ENCODE measurements around the gene AGRN.

Gene AGRN

GRCh38 chr1:1081311-1082238 is 61.7 kb downstream of the AGRN start:
- DNase-seq (ENCODE audit: low spot score), result no peak

- DNase-seq (ENCODE audit: low spot score), result no peak
Observed at GRCh38 chr1:1082239-1082775, 62.4 kb downstream of the AGRN start.

- no peak for DNase-seq (ENCODE audit: low spot score)
Observed at GRCh38 chr1:1082776-1083415, 63.0 kb downstream of the AGRN start.

- no peak for DNase-seq (ENCODE audit: low spot score)
Observed at GRCh38 chr1:1083416-1084371, 63.8 kb downstream of the AGRN start.

GRCh38 chr1:1084372-1085170 is 64.7 kb downstream of the AGRN start:
- no peak for DNase-seq (ENCODE audit: low spot score)

GRCh38 chr1:1085171-1085841 is 65.4 kb downstream of the AGRN start:
- DNase-seq (ENCODE audit: low spot score), result no peak

- DNase-seq (ENCODE audit: low spot score), result no peak
Observed at GRCh38 chr1:1085911-1086841, 66.3 kb downstream of the AGRN start.

- no peak for DNase-seq (ENCODE audit: low spot score)
Observed at GRCh38 chr1:1086911-1087341, 67.0 kb downstream of the AGRN start.

- no peak for DNase-seq (ENCODE audit: low spot score)
Observed at GRCh38 chr1:1087351-1088028, 67.6 kb downstream of the AGRN start.

- no peak for DNase-seq (ENCODE audit: low spot score)
Observed at GRCh38 chr1:1088029-1088800, 68.3 kb downstream of the AGRN start.

GRCh38 chr1:1088801-1089680 is 69.1 kb downstream of the AGRN start:
- DNase-seq (ENCODE audit: low spot score), result no peak

- no peak for DNase-seq (ENCODE audit: low spot score)
Observed at GRCh38 chr1:1089731-1090423, 70.0 kb downstream of the AGRN start.

- no peak for DNase-seq (ENCODE audit: low spot score)
Observed at GRCh38 chr1:1090424-1091343, 70.8 kb downstream of the AGRN start.

GRCh38 chr1:1091344-1092148 is 71.6 kb downstream of the AGRN start:
- no peak for DNase-seq (ENCODE audit: low spot score)

Measured in CD4-positive, alpha-beta T cell treated with Interleukin-6 at 100 ng/mL for 8 hours (primary cell).